GM04504 (cell line): Measurements from ENCODE around the gene SNRNP25.
"Not testable (repeated sequence)": the region's sequence is repeated elsewhere in the genome, so short reads cannot be mapped to it uniquely, and the experiment has no call there.

Source experiments
- DNase-seq: peaks from one replicate; pipeline ENCODE4 v3.0.0-alpha.2; 2012; ENCODE audit warnings: low read depth

The SNRNP25 gene

DNA sequence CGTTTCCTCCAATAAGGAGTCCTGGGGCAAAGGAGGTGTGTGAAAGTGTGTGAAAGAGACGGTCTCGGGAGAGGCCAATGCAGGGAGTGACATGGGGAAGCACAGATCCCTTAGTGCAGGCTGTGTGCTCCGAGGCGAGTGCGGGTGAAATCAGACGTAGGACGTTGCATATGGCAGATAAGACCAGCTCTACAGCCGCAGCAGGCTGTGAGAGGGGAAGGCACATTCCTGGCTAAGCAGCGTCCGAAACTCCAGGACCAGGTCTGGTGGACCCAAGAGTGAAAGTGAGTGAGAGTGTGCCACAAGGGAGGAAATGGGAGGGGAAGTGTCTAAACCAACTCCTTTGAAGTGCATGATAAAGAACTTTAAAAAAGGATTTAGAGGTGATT lies 11.6 kb upstream of the SNRNP25 start:
- DNase-seq, result no peak

DNA sequence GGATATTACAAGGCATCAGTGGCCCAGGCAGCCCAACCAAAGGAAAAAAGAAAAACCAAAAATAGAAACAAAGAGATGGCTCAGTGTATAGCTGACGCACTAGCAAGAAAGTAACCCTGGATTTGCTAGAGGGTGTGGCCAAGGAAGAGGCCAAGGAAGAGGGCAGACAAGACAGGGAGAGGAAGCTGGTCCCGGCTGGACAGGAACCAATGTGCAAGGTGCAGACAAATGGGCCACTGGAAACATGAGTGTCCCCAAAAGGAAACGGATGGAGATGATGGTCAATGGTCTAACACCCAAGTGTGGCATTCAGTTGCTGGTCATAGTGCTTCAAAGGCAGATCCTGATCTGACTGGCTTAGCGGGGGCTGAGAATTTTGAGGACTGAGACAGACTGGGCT lies 10.9 kb upstream of the SNRNP25 start:
- no peak for DNase-seq

DNA sequence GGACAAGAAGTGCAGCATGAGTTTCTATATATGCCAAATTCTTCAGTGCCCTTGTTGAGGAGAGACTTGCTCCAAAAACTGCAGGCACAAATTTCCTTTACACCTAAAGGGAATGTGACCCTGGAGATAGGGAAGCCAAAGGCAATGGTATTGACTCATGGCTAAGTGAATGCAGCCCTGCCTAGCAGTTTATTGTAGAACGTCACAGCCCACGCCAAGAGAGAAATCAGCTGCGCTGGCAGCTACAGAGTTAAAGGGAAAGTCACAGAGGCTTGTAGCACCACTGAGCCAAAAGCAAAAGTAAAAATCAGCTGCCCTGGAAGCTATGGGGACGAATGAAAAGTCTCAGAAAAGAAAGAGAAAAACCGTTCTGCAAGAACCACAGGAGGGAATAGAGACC lies 10.3 kb upstream of the SNRNP25 start:
- DNase-seq, result no peak

DNA sequence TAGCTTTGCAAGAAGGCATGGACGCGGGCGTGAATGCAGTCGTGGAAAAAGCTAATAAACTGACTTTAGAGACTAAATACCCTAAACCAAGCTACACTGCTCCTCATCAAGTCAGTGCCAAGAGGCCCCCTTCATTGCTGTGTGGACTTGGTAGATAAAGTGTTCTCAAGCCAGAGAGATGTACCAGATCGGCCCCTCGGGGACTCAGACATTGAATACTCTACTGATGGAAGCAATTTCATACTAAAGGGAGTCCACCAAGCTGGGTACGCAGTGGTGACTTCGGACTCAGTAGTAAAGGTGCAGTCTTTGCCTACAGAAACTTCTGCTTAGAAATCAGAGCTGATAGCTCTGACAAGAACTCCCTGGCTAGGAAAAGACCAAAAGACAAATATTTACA lies 9.0 kb upstream of the SNRNP25 start:
- no peak for DNase-seq

DNA sequence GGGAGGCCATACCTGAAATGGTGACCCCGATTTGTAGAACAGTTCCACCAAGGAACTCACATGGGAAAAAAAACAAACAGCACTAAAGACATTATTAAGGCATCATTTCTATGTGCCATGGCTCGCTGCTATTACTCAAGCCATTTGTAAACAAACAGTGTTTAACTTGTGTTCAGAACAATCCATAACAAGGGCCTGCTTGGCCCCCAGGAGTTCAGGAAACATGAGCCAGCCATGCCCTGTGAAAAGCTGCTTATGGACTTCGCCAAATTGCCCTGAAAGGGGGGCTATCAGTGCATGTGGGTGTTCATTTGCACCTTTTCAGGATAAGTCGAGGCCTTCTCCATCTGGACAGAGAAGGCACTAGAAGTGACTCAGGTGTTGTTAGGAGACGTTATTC lies 8.2 kb upstream of the SNRNP25 start:
- DNase-seq, result no peak

DNA sequence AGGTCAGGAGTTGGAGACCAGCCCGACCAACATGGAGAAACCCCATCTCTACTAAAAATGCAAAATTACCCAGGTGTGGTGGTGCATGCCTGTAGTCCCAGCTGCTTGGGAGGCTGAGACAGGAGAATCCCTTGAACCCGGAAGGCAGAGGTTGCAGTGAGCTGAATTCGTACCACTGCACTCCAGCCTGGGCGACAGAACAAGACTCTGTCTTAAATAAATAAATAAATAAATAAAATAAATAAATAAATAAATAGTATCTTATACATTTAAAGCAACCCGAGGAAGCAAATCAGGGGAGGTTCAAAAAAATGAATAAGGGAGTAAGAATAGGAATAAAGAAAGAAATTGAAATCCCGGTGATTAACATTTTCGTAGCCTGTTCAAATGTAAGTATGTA lies 7.1 kb upstream of the SNRNP25 start:
- not testable (repeated sequence) for DNase-seq

DNA sequence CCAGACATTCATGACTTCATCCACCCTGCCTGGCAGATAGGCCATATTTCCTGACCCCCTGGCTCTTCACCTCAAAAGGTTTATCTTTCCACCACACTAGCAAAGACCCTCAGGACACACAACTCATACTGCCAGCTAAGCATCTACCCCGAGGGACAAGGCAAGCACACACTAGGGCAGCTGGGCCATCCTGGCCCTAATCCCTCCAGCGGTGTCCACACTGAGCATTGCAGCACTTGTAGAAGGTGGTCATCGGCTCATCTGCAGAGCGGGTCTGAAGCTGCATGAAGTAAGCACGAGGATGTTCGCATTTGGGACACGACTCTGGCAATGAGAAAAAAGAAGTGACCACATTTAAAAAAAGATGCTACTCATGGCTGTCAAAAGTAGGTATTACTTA lies 6.4 kb upstream of the SNRNP25 start:
- DNase-seq, result no peak

DNA sequence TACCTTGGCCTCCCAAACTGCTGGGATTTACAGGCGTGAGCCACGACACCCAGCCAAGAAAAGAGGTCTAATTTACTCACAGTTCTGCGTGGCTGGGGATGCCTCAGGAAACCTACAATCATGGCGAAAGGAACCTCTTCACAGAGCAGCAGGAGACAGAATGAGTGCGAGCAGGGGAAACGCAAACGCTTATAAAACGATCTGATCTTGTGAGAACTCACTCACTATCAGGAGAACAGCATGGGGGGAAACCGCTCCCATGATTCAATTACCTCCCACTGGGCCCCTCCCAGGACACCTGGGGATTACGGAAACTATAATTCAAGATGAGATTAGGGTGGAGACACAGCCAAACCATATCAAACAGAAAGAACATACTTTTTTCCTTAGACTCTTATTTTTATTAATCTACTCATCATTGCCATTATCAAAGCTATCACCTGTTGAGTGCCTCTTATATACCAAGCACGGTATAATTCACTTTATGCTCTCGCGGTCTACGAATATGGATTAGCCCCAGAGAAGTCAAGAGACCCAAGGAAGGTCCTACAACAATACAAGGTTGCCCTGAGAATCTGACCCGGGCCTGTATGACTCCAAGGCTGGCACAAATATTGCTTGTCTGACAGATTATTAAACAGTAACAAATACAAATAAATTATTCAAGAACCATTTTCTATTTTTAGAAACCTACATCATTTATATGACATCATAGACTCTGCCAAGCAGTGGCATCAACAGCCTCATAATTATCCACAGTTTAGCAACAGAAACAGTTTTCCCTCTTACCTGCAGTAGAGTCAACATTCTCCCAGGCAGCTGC lies 2.6 kb upstream of the SNRNP25 start:
- DNase-seq, result no peak

DNA sequence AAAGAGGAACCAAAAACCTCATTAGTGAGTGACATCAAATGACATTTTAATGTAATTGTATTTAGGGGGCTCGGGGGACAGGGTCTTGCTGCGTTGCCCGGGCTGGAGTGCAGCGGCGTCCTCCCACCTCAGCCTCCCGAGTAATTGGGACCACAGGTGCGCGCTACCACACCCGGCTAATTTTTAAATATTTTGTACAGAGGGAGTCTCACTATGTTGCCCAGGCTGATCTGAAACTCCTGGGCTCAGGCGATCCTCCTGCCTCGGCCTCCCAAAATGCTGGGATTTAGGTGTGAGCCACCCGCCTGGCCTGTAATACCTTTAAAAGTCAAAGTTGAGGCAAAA lies 581 bp downstream of the SNRNP25 start:
- no peak for DNase-seq

DNA sequence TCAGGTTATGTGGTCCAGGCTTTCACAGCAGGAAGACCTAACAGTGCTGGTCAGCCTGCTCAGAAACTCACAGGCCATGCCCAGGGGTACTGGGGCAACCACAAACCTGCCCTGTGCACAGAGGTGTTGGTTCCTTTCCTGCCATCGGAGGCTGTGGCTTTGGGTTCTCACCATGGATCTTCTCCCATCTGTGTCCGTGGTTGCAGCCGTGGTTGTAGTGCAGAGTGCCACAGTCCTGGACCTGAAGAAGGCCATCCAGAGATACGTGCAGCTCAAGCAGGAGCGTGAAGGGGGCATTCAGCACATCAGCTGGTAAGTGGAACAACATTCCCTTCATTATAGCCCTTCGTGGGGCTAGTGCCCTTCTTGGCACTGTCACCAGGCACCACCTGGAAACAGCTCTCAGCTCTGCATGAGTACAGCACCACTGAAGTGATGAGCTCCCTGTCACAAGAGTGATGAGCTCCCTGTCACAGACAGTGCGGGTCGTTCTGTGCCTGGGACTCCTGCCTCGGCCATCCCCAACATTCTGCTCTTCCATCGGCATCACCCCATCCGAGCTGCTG lies 2.0 kb downstream of the SNRNP25 start:
- DNase-seq, result no peak

DNA sequence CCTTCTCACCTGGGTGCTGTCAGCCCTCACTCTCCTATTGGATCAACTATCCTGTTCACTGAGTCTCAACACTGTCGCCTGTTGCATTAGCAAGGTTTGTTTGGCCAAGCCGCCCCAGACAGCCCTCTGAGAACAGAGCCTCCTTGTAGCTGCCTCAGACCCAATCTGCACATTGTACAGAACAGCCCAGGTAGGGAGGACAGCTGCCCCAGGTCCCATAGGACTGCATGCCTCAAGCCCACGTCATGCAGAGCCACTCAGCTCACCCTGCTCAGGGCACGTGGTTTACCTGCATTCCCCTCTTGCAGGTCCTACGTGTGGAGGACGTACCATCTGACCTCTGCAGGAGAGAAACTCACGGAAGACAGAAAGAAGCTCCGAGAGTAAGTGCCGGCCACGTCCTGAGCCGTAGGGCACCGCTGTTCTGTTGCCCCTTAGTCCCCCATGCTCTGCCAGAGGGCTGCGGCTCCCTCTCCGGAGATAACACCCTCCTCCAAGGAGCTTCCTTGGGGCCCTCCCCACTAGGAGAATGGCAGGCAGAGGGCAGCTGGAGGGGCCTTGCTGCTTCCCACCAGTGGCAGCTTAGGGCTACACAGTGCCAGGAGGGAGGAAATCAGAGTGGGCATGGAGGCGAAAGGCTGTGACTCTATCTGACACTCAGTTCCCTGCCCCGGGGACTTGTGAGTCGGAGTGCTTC lies 2.8 kb downstream of the SNRNP25 start:
- no peak for DNase-seq

DNA sequence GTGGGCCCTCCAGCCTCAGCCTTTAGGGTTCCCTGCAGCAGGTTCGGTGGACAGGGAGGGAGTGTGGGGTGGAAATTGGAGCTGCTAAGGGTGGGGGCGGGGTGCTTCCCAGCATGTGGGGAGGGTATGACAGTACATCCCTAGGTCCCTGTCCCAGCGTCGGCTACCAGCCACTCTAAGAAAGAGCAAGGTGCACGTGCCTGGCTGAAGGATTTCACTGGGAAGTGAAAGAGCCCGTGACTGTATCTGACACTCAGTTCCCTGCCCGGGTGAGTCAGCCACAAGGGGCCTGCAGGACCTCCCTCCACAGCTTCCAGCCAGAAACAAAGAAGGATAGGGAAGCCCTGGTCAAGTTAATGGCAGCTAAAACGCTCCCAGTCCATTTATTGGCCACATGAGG lies 4.1 kb downstream of the SNRNP25 start:
- DNase-seq, result no peak

DNA sequence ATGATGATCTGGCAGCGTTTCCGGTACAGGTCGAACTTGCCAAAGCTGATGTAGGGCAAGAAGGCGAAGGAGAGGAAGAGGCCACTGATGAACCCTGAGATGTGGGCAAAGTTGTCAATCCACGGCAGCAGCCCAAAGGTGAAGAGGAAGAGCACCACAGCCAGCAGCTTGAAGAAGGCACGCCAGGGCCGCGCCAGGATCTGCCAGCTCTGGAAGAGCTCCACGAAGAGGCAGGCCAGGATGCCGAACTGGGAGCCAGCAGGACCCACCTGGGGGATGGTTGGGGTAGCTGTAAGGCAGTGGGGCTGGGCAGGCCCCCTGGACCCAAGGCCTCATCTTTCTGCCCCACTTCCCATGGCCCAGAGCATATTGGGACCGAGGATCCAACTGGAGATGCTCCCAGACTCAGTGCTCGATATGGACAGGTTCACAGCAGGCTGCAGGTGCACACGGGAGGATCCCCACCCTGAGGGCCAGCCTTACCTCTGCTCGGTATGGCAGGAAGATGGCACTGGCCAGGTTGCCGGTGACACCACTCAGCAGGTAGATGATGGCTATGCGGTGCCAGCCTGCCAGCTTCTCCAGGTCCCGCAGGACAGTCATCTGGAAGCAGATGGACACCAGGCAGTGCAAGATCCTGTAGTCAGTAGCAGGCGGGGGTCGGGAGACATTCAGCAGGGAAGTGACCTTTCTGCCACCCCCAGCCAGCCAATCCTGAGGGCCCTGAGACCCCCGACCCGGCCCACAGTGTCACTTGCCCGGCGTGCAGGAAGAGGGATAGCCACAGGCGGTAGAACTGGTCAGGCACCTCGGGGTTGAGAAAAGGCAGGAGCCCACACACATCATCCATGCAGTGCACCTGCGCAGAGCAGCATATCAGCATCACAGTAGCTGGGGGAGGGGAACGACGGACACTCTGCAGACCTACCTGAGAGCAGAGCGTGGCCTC lies 5.1 kb downstream of the SNRNP25 start:
- no peak for DNase-seq

DNA sequence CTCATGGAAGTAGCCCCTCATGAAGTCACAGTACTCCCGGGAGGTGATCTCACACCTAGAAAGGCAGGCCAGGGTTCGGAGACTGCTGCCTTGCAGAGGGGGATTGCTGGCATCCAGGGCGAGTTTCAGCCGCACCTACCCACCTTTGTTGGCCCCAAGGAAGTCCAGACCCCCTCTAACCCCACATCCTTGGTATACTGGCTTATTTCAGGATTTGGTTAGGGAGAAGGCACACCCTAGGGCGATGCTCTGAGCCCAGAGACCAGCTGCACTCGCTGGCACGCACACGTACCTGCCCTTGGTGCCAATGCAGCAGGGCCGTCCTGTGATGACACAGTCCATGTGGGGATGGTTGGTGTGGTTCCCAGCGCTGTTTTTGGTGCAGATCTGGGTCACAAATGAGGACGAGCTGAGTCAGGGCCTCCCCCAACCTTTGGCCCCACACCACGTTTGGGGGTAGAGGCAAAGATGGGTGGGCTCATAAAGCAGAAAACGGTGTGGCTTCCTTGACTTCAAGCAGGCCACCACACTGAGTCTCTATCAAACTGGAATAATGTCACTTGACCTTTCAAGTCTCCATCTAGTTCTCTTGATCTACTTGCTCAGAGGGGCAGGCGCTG lies 5.9 kb downstream of the SNRNP25 start:
- DNase-seq, result no peak

DNA sequence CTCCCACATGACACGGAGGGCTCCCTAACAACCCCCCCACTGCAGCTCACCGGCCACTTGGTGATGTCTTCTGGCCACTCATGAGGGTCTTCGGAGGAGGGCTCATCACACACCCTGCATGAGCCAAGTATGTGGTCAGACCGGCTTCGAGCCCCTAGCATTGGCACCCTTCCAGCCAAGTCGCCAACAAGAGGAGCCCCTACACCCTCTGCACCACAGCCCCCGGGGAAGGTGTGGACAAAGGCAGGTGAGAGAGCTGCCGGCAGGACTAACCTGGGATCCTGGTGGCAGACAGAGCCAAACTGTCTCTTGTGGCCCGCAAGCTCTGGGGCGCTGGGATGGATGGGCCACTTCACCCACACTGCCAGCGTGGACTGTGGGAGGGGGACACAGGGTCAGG lies 6.5 kb downstream of the SNRNP25 start:
- no peak for DNase-seq

DNA sequence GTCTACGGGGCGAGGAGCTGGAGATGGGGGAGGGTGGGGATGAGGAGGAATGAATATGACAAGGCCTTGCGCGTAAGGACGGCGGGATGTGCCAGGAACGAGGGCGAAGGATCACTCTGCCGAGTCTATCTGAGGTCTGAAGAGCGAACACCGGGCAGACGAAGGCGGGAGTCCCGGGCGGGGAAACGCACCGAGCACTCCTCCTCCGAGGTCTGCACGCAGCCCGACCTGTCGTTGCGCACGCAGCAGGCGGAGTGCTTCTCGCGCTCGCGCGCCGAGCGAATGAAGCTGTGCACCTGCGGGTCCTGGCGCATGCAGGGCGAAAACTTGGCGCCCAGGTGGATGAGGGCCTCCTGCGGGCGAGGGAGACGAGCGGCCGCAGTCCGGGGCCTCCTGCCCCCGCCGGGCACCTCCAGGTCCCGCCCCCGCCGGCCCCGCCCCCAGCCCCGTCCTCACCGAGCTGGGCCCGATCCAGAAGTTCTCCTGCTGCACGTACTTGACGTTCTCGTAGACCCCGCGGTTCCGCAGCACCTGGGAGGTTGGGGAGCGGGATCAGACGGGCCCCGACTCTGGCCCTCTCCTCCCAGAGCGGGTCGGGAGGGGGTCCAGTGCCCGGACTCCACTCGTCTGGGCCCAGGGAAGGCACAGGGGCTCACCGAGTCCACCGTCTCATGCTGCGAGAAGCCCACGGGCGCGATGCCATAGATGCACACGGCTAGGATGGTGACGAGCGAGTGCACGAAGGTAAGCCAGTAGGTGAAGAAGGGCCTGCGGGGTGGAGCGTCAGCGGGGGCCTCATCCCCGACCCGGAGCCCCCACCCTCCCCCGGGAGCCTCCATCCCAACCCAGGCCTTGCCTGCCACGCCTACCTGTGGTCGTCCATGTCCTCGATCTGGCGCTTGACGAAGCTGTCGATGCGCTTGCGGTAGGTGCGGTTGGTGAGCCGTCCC lies 7.6 kb downstream of the SNRNP25 start:
- DNase-seq, result no peak

DNA sequence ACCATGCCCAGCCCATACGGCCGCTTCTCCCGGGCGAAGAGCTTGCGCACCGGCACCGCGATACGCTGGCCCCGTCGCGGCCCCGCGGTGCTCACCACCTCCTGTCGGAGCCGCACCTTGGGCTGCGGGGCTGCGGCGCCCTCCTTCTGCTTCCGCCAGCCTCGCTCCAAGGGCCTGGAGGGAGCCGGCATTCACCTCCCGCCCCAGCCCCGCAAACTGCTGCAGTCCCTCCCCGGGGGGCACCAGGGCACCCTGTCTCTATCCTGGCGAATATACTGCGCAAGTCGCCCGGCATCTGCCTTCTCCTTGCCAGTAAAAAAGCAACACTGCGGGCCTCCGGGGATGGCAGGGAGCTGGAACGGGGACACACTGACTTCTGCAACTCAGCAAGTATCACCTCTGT lies 8.3 kb downstream of the SNRNP25 start:
- DNase-seq, result no peak

DNA sequence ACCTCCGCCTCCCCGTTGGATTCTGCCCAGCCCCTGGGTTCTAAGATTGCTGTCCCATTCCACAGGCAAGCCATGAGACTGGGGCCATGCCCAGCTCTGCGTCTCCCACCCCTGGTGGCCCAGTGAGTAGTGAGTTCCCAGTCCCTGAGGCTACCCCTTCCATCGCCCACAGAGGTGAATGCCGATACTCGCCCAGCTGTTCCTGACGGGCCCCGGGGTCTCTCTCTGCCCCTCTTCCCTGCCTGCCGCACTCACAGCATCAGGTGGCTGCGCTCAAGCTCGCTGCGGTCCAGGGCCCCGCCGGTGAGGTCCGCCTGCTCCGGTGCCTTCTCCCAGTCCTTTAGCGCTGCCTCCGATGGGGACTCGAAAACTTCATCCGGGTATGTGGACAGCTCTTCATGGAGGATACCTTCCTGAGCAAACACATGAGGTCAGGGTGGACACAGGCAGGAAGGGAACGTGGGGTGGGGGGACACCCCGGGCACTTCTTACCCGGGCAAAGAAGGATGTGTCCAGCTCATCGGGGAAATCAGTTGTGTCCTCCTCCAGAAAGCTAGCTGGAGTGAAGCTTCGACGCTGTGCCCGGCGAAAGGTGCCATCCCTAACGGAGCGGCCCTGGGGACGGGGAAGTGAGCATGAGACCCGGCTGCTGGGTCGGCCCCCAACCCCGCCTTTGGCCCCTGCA lies 8.8 kb downstream of the SNRNP25 start:
- no peak for DNase-seq

DNA sequence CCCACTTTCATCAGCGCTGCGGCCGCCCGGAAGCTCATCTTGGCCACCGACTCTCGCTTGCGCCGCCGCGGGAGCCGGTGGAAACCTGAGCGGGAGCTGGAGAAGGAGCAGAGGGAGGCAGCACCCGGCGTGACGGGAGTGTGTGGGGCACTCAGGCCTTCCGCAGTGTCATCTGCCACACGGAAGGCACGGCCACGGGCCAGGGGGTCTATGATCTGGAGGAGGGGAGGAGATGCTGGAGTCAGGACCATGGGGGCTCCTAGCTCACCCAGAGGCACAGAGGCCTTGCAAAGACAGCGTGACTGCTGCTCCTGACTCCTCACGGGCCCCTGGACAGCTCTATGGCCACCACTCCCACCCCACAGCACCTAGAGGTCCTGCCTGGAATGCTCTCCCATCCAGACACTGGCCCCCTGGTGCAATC lies 9.4 kb downstream of the SNRNP25 start:
- DNase-seq, result no peak

DNA sequence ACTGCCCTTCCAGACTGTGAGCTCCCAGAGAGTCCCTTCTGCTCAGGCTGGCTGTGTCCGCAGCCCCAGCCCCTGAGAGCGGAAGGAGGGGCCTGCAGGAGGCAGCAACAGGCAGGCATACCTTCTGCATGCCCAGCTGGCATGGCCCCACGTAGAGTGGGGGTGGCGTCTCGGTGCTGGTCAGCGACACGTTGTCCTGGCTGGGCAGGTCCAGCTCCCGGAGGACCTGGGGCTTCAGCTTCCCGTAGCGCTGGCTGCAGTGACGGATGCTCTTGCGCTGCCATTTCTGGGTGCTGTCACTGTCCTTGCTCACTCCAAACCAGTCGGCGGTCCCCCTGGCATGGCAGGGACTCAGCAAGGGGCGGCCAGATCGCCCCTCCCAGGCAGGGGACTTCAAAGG lies 9.8 kb downstream of the SNRNP25 start:
- no peak for DNase-seq
